ENCODE measurements around the gene NT5C3A.
"Not testable (repeated sequence)": the region's sequence is repeated elsewhere in the genome, so short reads cannot be mapped to it uniquely, and the experiment has no call there.

NT5C3A gene

DNA sequence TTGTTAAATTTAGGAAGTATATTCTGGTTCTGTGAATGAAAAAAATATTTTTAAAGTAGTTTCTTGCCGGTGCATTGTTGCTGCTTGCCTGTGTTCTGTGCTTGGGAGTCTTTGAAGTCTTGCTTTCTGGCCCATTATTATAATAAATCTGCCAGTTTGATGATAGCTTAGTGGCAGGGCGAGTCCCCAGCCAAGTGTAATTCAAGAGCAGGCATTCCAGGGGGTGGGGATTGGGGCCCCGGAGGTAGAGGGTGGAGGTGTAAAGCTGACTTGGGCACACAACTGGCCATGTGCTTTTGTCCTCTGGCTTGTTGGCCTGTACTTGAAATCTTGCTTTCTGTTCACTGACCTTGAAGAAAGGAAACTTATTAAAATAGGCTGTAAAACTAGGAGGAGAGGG lies 90.6 kb downstream of the NT5C3A start:
- not testable (repeated sequence) for DNase-seq

DNA sequence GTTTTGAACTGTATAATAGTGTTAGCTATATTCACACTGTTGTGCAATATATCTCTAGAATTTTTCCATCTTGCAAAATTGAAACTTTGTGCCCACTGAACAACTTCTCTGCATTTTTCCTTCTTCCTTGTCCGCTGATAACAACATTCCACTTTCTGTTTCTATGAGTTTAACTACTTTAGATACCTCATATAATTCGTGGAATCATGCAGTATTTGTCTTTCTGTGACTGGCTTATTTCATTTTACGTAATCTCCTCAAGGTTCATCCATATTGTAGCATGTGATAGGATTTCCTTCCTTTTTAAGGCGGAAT lies 95.4 kb downstream of the NT5C3A start:
- DNase-seq, result not testable (repeated sequence)

DNA sequence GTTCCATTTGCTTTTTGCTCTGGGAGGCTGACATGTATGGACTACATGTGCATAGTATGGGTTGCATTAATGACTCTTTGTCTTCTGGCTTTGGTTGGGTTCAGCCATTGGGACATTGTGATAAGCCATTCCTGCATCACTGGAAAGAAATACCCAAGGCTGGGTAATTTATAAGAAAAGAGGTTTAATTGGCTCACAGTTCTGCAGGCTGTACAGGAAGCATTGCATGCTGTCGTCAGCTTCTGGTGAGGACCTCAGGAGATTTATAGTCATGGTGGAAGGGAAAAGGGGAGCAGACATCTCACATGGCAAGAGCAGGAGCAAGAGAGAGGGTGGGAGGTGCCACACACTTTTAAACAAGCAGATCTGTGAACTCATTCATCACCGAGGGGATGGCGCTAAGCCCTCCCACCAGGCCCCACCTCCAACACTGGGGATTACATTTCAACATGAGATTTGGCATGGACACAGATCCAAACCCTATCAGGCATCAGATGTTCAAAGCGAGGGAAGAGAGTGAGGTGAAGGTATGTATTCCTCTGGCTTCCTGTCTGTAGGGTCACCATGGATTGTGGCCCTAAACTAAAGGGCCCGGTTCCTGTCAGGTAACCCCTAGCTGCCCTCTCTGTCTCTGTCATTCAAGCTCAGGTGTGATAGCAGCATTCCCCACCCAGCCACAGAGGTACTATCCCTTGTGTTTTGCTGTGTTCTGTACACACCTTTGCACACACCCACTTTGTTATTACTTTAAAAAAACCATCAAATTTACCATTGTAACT lies 95.9 kb downstream of the NT5C3A start:
- not testable (repeated sequence) for DNase-seq

DNA sequence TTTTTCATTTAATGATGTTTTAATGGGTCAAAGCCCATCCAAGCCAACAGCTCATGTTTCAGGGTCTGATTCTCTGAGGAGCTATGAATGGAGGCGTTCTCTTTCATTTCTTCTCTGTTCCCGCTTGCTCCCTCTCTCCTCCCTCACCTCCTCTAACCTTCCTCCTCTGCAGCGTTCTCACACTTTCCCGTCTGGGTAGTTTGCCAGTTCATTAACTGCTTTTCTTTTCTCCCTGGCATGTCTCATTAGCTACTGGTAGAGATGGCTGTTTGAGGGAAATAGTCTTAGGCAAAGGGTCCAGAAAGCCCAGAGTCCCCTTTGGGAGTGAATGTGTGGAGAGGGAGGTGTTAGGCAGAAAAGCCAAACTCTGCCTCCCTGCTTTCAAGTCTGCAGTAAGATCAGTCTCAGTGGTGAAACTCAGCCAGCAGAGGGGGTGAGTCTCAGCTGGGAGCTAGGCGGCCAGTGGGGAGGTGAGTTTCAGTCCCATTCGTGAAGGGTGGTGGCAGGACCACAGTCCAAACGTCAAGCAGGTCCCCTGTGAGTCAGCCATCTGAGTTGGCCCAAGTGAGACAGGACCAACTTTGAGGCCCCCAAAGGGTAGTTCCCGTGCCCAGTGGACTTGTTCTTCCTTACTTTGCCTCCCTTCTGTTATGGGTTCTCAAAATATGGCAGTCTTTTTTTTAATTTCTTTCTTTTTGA lies 98.0 kb downstream of the NT5C3A start:
- not testable (repeated sequence) for DNase-seq
